ENCODE data around the gene CDK5RAP3. TPM values are rescaled to one million over a fixed set of nuclear protein-coding genes. Genes with fewer than 3 reads are reported as not detected.

CDK5RAP3 gene
- polyA plus RNA-seq, 2 of the 4 experiments (the other 2 are of a cell fraction): 124 to 165 TPM

- FAIRE-seq (no peak), ATAC-seq (no peak), DNase-seq (ENCODE audit: low read depth in 1 of 2, low spot score in 1 of 2) (no peak)
- Histone ChIP-seq H3K4me2 (no peak overlapping the region; the same call in 2 of the 3 replicates), H3K27ac (peak overlapping the region; percentile 39 to 55; a peak in 5 of 6 replicates), H3K4me3 (no peak overlapping the region), H3K9me3 (no peaks in the 10 kb centered on the region), H3K4me1 (peaks cover 58% of the 10 kb centered on the region)
- whole genome bisulfite sequencing (ENCODE audit: missing lambda C conversion rate): 89% methylated on average over 6 of the region's 6 CpGs
- POLR2A ChIA-PET: interaction anchor here (0.5 to 1.1 kb wide), 4 partner anchors 24 to 115 kb away, joined by 5 to 12 read pairs (median 6); partner anchors contain the start of genes CDK5RAP3, LRRC46, MRPL10 and SP2
- CTCF ChIA-PET: interaction anchor here (0.6 to 24.7 kb wide), 23 partner anchors 15 to 619 kb away, joined by 3 to 1426 read pairs (median 5); partner anchors contain the start of genes CDK5RAP3, COPZ2, PNPO and PRR15L
- TF ChIP-seq MAX (IDR thresholded peaks at IDR 0.05) (no peak), JUNB (IDR thresholded peaks at IDR 0.05) (no peak), ZFP36 (IDR thresholded peaks at IDR 0.05; ENCODE audit: borderline replicate concordance, partially characterized antibody) (no peak), REST (IDR thresholded peaks at IDR 0.05) (no peak), ZC3H11A (IDR thresholded peaks at IDR 0.05) (no peak)
Measured at GRCh38 chr17:47946516-47946915, 24.4 kb upstream of the CDK5RAP3 start.

- TF ChIP-seq POLR2A (IDR thresholded peaks at IDR 0.05; ENCODE audit: low read length) (no peak), ZSCAN20 (CRISPR knock-in tag; IDR thresholded peaks at IDR 0.05) (no peak), FOSL2 (IDR thresholded peaks at IDR 0.05) (peak; percentile 68), FOSL2 (CRISPR knock-in tag; IDR thresholded peaks at IDR 0.05) (peak; percentile 94), USF2 (IDR thresholded peaks at IDR 0.05) (peak; percentile 83), MAX (IDR thresholded peaks at IDR 0.05) (peak; percentile 65), CEBPB (IDR thresholded peaks at IDR 0.05) (no peak), SMC3 (IDR thresholded peaks at IDR 0.05) (peak; percentile 48), MAFK (IDR thresholded peaks at IDR 0.05; ENCODE audit: partially characterized antibody) (peak; percentile 66), HOXB5 (CRISPR knock-in tag; IDR thresholded peaks at IDR 0.05) (peak; percentile 48; the same call in 1 of the 2 replicates), RAD21 (conservative IDR thresholded peaks at IDR 0.05 in 1 of 2, IDR thresholded peaks at IDR 0.05 in 1 of 2) (peak; percentile 45 to 48; a peak in 3 of 5 replicates), RCOR1 (IDR thresholded peaks at IDR 0.05; ENCODE audit: low read depth, low read length) (no peak), HDAC2 (IDR thresholded peaks at IDR 0.05) (no peak), HOXB13 (CRISPR knock-in tag; IDR thresholded peaks at IDR 0.05; ENCODE audit: low read depth) (no peak), ESRRA (IDR thresholded peaks at IDR 0.05; ENCODE audit: borderline replicate concordance, low read length) (peak; percentile 1; the same call in 1 of the 2 replicates), PBX3 (IDR thresholded peaks at IDR 0.05) (peak; percentile 81)
- TF ChIP-seq, protein P1, sequence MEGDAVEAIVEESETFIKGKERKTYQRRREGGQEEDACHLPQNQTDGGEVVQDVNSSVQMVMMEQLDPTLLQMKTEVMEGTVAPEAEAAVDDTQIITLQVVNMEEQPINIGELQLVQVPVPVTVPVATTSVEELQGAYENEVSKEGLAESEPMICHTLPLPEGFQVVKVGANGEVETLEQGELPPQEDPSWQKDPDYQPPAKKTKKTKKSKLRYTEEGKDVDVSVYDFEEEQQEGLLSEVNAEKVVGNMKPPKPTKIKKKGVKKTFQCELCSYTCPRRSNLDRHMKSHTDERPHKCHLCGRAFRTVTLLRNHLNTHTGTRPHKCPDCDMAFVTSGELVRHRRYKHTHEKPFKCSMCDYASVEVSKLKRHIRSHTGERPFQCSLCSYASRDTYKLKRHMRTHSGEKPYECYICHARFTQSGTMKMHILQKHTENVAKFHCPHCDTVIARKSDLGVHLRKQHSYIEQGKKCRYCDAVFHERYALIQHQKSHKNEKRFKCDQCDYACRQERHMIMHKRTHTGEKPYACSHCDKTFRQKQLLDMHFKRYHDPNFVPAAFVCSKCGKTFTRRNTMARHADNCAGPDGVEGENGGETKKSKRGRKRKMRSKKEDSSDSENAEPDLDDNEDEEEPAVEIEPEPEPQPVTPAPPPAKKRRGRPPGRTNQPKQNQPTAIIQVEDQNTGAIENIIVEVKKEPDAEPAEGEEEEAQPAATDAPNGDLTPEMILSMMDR (IDR thresholded peaks at IDR 0.05): peak; percentile 97
- TF ChIP-seq, protein P2, sequence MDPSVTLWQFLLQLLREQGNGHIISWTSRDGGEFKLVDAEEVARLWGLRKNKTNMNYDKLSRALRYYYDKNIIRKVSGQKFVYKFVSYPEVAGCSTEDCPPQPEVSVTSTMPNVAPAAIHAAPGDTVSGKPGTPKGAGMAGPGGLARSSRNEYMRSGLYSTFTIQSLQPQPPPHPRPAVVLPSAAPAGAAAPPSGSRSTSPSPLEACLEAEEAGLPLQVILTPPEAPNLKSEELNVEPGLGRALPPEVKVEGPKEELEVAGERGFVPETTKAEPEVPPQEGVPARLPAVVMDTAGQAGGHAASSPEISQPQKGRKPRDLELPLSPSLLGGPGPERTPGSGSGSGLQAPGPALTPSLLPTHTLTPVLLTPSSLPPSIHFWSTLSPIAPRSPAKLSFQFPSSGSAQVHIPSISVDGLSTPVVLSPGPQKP (IDR thresholded peaks at IDR 0.05; ENCODE audit: low read depth, low read length): no peak
- no peak overlapping the region for H3K4me3 ChIP-seq
- whole genome bisulfite sequencing (ENCODE audit: missing lambda C conversion rate): 15% methylated on average over 2 of the region's 2 CpGs
- FAIRE-seq (no peak), ATAC-seq (peak; percentile 70 to 83), DNase-seq (ENCODE audit: low read depth in 1 of 2, low spot score in 1 of 2) (peak; percentile 92 to 100)
- H3K4me1 ChIP-seq: peaks cover 58% of the 10 kb centered on the region
- ChIA-PET POLR2A (interaction anchor here (0.5 to 1.1 kb wide), 4 partner anchors 24 to 115 kb away, joined by 5 to 12 read pairs (median 6); partner anchors contain the start of genes CDK5RAP3, LRRC46, MRPL10 and SP2), CTCF (interaction anchor here (0.6 to 24.7 kb wide), 23 partner anchors 15 to 619 kb away, joined by 3 to 1426 read pairs (median 5); partner anchors contain the start of genes CDK5RAP3, COPZ2, PNPO and PRR15L)
- peak overlapping the region; percentile 27; the same call in 2 of the 3 replicates for H3K4me2 ChIP-seq
- H3K27ac ChIP-seq: peak overlapping the region; percentile 52 to 70; a peak in 5 of 6 replicates
- H3K9me3 ChIP-seq: no peaks in the 10 kb centered on the region
Measured at GRCh38 chr17:47946929-47947397, 23.9 kb upstream of the CDK5RAP3 start.
